Posterior vena cava (tissue), 2 donors: ENCODE measurements around the gene DDX11. TPM values are rescaled to one million over a fixed set of nuclear protein-coding genes. Genes with fewer than 3 reads are reported as not detected.
"Not testable (repeated sequence)": the region's sequence is repeated elsewhere in the genome, so short reads cannot be mapped to it uniquely, and the experiment has no call there.

Experiments
- DNase-seq: peaks from one replicate; pipeline ENCODE4 v3.0.0-alpha.2; 2020; ENCODE audit warnings: low spot score
- intact Hi-C, 2 donors: fragments of 100-400 bp; cut with DNase I; formaldehyde crosslinking; loops; one replicate each; pipeline versions ENCODE4 v1.14.1 to v1.14.2; 2022 to 2023
- total RNA-seq, 2 donors: library from RNA; stranded (reverse); fragmentation: NEBNext Ultra II Directional; extraction: Animal tissue kit (Norgen Biotek cat#: 25700); gene quantifications; one replicate each; pipeline ENCODE4 v1.2.1, GENCODE V29; 2021
- donor health status: DM: yes; HTN: yes; CAD: no.
- donor health status: DM: yes; HTN: yes; CAD: no.

Gene DDX11
- total RNA-seq, 2 donors from 2014 or later = 9.3 to 16.4 TPM

DNA sequence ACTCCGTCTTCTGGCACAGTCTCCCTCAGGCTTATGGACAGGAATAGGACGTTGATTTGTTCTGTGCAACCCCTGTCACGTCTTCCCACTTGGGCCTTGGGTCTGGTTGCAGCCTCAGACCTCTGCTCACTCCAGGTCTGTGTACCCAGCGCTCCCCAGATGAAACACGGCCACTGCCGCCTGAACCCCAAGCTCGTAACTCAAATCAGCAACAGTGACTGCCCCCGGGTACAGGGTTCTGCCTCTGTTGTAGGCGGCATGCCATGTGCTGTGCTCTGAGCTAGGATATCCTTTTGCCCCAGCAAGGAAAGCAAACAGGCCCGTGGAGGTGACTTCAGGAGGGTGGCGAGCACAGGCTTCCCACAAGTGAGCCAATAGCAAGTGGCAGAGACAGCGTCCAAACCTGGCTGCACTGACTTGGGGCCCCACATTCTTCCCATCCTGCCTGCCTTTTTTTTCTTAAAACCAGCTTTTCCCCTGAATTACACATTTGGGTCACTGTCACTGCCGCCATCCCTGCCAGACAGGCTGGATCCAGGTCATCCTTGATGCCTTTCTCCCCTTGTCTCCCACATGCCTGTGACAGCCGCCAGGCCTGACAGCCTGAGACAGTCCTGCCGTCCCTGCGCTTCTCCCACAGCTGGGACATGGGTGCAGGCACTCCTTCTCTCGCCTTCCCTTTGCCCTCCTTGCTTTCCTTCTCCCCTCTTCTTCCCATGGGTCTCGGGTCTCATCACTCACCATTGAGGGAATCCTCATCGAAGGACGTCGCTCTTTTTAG lies 21.6 kb downstream of the DDX11 start:
- peak; percentile 65 for DNase-seq
- intact Hi-C loops = not testable (repeated sequence)

DNA sequence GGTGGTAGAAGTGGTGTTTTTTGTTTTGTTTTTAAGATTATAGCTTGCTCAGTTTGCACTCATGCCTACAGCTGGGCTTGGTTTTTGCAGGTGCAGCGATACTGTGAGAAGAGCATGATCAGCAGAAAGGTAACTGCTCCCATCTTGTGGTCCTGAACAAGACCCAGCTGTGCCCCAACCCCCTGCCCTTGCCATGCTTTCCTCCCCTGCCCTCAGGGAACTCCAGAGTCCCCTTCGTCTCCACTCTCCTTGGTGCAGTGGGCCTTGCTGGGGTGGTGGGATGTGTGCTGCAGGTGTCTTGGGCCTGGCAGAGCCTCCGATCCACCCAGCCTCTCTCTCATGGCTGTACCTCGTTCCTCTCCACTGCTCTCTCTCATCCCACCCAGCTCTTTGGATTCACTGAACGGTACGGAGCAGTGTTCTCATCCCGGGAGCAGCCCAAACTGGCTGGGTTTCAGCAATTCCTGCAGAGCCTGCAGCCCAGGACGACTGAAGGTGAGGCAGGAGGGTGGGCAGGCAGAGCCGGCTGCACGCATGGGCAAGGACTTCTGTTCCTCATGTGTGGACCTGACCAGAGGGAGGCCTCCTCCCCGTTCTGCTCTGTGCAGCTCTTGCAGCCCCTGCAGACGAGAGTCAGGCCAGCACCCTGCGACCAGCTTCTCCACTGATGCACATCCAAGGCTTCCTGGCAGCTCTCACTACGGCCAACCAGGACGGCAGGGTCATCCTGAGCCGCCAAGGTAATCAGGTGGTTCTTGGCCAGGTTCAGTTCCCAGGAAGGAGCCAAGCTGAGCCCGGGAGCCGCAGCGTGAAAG lies 22.8 kb downstream of the DDX11 start:
- peak; percentile 67 for DNase-seq
- intact Hi-C loops = not testable (repeated sequence)

DNA sequence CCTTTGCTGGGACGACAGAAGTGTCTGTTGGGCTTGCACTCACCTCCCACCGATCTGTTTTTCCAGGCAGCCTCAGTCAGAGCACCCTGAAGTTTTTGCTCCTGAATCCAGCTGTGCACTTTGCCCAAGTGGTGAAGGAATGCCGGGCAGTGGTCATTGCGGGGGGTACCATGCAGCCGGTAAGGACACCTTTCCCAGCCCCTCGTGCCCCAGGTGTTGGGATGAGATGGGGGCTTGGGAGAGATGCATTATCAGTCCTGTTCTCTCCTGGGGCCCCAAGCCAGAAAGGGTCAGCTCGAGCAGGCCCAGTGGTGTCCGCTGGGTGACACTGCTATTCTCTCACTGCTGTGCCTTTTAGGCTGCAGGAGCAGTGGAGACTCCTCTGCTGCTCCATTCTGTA lies 24.2 kb downstream of the DDX11 start:
- DNase-seq = peak; percentile 80
- intact Hi-C loops = not testable (repeated sequence)

DNA sequence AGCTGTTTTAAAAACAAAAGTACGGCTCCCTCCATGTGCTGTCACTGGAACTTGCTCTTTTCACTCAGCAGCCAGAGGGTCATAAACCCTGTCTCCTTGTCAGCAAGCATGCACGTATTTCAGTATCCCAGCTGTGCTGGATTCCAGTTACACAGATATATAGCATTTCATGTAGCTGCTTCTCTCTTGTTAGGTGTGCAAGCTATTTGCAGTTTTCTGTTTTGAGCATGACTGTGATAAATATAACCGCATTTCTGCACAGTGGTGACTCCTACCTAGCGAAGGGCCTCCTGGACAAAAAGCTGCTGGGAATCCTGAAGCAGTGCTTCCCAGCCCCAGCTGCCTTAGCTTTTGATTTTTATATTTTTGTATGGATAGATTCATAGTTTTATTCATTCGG lies 24.7 kb downstream of the DDX11 start:
- DNase-seq, intact Hi-C loops: not testable (repeated sequence)

DNA sequence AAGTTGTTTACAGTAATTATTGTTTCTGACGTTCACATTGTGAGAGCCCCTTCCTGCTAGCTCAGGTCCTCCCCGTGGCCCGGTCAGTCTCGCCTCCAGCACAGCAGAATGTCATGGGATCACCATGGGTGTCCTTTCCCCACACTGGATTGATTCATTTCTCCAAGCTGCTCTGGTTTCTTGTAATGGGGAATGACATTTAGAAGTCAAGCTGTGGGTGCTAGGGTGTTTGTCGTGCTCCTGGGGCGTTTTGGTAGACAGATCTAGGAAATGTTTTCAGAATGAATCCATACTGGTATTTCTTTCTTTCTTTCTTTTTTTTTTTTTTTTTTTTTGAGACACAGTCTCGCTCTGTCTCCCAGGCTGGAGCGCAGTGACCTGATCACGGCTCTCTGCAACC lies 25.1 kb downstream of the DDX11 start:
- DNase-seq, intact Hi-C loops: not testable (repeated sequence)

DNA sequence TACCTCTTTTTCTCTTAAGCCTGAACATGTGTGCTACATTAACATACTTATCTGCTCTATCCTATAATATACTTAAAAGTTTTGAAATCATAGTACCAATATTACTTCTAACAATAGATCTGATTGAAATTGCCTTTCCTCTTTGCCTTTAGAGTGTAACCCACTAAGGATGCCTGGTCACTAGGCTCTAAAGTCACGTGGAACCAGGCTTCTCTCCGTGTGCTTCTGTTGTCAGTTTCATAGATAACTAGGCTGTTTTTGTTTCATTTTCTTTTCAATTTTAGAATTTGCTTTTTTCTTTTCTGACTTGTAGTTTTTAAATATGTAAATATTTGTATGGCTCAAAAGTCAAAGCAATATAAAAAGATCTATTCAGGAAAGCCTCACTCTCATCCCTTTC lies 25.8 kb downstream of the DDX11 start:
- intact Hi-C loops, DNase-seq: not testable (repeated sequence)

DNA sequence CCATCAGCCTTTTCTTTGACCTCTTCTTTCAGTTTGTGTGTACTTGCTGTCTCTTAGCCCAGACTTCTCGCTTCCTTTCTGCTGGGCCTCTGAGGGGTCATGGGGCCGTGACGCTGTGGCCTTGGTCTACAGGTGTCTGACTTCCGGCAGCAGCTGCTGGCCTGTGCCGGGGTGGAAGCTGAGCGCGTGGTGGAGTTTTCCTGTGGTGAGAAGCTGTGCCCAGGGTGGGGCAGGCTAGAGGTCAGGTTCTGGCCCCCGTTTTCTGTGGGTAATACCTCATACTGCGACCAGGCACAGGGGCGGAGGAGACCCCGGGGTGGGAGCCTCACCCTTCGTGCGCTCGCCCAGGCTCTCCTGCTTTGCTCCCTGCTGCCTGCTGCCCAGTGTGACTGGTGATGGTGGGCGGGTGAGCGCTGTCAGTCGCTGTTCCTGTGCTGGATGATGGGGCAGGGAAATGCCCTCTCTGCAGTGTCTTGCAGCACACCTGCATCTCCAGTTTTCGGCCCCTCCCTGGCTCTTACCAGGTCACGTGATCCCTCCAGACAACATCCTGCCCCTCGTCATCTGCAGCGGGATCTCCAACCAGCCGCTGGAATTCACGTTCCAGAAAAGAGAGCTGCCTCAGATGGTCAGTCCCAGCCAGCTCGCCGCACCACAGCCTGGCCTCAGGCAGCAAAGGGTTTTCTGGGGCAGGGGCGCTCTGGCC lies 27.0 kb downstream of the DDX11 start:
- intact Hi-C loops = not testable (repeated sequence)
- peak; percentile 74 for DNase-seq

DNA sequence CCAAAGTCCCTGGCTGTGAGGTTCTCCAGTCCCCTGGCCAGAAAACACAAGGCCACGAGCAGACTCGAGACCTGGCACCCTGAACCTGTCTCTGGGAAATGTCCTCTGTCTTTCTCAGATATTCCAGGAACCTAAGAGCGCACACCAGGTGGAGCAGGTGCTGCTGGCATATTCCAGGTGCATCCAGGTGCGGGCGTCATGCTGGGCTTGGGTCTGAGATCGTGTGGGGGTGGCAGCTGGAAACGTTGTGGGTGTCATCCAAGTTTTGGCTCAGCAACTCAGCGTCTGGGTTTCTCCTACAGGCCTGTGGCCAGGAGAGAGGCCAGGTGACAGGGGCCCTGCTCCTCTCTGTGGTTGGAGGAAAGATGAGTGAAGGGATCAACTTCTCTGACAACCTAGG lies 28.5 kb downstream of the DDX11 start:
- intact Hi-C loops, DNase-seq: not testable (repeated sequence)

DNA sequence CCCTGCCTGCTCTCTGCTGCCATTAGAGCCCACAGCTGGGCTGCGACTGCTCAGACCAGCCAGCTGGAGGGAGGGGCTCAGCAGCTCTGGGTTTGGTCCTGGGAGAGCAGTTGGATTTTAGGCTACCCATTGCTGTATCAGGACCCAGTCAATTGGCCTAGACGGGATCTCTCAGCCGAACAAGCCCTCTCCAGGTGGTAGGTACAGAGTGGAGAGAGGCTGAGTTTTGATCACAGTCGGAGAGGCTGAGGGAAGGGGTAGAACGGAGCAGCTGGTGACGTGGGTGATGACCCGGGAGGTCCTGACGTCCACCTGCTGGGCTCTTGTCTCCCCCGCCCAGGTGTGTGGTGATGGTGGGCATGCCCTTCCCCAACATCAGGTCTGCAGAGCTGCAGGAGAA lies 28.9 kb downstream of the DDX11 start:
- intact Hi-C loops, DNase-seq: not testable (repeated sequence)

DNA sequence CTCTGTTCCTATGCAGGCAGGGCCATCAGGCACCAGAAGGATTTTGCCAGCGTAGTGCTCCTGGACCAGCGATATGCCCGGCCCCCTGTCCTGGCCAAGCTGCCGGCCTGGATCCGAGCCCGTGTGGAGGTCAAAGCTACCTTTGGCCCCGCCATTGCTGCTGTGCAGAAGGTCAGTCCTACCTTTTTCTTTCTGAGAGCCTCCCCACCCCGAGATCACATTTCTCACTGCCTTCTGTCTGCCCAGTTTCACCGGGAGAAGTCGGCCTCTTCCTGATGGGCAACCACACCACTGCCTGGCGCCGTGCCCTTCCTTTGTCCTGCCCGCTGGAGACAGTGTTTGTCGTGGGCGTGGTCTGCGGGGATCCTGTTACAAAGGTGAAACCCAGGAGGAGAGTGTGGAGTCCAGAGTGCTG lies 29.9 kb downstream of the DDX11 start:
- intact Hi-C loops = not testable (repeated sequence)
- peak; percentile 77 for DNase-seq

DNA sequence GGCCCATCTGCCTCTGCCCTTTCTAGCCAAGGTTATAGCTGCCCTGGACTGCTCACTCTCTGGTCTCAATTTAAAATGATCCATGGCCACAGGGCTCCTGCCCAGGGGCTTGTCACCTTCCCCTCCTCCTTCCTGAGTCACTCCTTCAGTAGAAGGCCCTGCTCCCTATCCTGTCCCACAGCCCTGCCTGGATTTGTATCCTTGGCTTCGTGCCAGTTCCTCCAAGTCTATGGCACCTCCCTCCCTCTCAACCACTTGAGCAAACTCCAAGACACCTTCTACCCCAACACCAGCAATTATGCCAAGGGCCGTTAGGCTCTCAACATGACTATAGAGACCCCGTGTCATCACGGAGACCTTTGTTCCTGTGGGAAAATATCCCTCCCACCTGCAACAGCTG lies 30.6 kb downstream of the DDX11 start:
- intact Hi-C loops = not testable (repeated sequence)

DNA sequence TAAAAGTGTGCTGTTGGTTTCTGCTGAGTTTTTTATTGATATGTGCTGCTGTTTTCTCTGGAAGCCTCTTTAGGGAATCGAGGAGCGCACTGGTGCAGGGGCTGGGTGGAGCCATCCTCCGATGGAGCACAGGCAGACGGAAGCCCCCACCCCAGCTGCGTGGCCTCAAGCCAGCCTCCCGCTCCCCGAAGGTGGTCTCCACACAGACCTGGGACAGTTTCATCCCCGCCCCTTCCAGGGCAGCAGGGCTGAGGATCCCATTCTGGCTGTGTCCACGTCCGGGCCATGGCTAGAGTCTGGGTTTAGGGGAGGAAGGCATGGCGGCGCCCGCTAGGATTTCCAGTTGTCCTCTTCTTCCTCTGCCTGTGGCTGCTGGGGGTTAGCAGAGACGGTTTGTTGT lies 31.1 kb downstream of the DDX11 start:
- peak; percentile 64 for DNase-seq
- intact Hi-C loops = not testable (repeated sequence)

More for the DNA sequence above, 30.6 kb downstream of the DDX11 start:
- DNase-seq = not testable (repeated sequence)

DNA sequence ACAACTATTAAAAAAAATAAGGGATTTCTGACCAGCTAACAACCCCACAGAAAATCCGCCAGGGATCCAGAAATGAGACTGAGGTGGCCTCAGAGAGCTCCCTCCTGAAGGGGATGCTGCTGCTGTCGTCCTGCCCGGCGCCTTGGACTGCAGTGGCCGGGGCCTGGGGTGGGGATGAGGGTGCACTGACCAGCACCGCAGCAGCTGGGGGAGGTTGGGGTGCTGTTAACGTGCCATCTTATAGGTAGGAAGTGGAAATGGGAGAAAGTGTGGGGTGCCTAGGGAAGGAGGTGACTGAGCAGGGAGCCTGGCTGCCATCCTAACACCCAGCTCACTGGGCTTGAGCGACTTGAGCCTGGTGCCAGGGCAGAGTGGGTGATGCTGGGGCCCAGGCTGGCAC lies 32.0 kb downstream of the DDX11 start:
- intact Hi-C loops = no loop called here
- DNase-seq = peak; percentile 58

DNA sequence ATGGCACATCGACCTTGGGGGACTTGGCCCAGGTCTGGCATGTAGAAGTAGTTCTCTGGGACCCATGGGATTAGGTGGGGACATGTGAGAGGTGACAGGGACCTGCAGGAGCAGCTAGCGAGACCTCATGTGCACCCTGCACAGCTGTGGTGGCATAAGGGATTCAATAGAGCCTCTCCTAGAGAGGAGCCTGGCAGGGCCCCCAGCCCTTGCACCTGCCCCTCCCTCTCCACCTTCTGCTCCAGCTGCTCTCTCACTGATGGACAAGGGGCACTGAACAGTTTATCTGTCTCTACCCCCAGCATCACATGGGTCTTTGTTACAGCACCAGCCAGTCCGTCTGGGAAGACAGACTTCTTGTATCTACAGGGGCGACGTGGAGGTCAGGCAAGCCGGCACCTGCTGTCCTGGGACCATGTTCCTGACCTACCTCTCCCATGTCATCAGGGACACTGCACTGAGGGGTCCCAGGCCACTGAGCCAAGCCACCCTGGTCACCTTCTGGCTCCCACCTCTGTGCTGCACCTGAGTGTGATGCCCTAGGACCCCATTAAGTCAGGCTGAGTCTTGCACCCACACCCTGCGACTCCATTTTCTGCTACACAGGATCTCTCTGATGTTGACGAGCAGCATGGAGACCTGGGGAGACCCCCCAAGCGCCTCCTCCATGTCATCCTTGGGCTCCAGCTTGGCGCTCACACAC lies 32.6 kb downstream of the DDX11 start:
- intact Hi-C loops = no loop called here
- peak; percentile 67 for DNase-seq

DNA sequence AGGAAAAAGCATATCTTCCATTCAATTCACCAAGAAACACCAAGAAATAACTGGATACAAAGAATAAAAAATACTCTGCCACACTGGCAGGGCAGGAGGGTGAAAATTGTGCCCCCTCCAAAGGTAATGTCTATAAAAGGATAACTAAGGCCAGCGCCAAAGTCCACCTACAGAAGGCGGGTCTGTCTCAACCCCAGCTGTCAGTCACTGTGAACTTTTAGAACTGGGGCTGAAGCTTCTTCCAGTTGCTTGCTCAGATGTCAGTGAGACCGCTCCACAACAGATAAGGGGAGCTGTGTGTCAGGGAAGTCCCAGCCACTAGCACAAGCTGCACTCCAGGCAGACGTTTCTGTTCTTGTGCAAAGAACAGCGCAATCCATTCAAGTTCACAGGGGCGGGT lies 36.1 kb downstream of the DDX11 start:
- intact Hi-C loops, DNase-seq: not testable (repeated sequence)

DNA sequence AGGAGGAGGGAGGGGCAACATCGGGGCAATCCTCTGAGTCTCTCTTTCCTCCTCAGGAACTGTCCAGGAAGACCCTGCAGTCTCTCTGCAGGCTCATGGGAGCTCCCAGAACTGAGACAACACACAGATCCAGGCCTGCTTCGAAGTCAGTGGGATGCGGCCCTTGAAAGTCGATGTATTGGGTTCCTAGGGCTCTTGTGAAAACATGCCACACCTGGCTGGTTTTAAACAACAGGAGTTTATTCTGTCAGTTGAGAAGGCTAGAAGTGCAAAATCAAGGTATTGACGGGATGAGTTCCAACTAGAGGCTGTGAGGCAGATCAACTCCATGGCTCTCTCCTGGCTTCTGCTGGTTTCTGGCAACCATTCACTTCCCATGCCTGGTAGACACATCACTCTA lies 36.6 kb downstream of the DDX11 start:
- intact Hi-C loops, DNase-seq: not testable (repeated sequence)

DNA sequence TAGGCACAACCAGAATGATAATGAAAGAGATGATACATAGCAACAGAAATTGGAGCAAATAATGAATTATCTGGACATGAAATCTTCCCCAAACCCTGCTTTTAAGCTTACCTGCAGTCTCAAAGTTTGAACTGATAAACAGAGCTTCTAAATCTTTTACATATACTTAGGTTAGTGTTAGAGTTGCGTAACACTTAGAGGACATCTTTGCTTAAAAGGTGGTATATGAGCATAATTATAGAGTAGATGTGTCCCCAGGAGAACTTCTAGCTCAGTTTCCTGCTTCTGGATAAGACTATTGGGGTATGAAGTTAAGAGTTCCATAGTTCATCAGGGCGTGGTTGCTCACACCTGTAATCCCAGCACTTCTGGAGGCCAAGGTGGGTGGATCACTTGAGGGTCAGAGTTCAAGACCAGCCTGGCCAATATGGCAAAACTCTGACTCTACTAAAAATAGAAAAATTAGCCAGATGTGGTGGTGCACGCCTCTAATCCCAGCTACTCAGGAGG lies 41.5 kb downstream of the DDX11 start:
- intact Hi-C loops, DNase-seq: not testable (repeated sequence)

DNA sequence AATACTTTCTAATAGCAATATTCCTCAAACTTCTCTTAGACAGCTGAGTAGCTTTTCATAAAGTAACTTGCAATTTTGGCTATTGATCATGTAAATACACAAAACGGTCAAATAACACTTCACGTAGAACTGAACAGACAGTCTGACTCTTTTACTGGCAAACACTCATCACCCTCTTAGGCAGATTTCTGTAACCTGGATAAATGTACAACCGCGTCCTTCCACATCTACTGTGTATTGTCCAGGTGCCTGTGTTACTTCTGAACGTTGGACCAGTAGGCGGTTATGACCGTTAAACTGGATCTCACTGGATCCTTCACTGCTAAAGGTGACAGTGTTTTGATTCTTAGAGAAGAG lies 43.2 kb downstream of the DDX11 start:
- DNase-seq, intact Hi-C loops: not testable (repeated sequence)
